Mesodermal cell (in vitro differentiated cells): Measurements from ENCODE around the gene UGDH.
"Not testable (repeated sequence)": the region's sequence is repeated elsewhere in the genome, so short reads cannot be mapped to it uniquely, and the experiment has no call there.

ENCODE experiments used
- H3K27ac ChIP-seq: 2 replicates; pipeline ENCODE4 v1.7.0; 2013; ENCODE audit warnings: mild to moderate bottlenecking, low read depth, low read length, moderate library complexity; ENCODE audit not compliant: severe bottlenecking
- H3K36me3 ChIP-seq: 2 replicates; pipeline ENCODE4 v1.7.1; 2013; ENCODE audit warnings: mild to moderate bottlenecking, low read length, moderate library complexity; ENCODE audit not compliant: control insufficient read depth, insufficient read depth
- H3K4me1 ChIP-seq: one replicate; pipeline ENCODE4 v1.7.1; 2013; ENCODE audit warnings: mild to moderate bottlenecking, low read length; ENCODE audit not compliant: insufficient read depth, control insufficient read depth, poor library complexity, severe bottlenecking
- H3K4me3 ChIP-seq: 2 replicates; pipeline ENCODE4 v1.7.0; 2013; ENCODE audit warnings: low read length, control low read depth, mild to moderate bottlenecking; ENCODE audit not compliant: insufficient read depth, poor library complexity, severe bottlenecking; ENCODE audit errors: extremely low read depth
- H3K9me3 ChIP-seq: 2 replicates; pipeline ENCODE4 v1.7.1; 2013; ENCODE audit warnings: mild to moderate bottlenecking, low read length, moderate library complexity; ENCODE audit not compliant: control insufficient read depth
- WGBS, 2 experiments: methylation state at CpG; one replicate each; pipeline ENCODE4 v1.1.5; 2013; ENCODE audit warnings: missing lambda C conversion rate in 2 of 2; ENCODE audit not compliant: insufficient coverage in 2 of 2; 5-methylcytosine and 5-hydroxymethylcytosine counted together

Gene UGDH

GRCh38 chr4:39515669-39516401, 11.4 kb downstream of the UGDH start:
- 96 to 97% methylated on average over 9 to 12 of the region's 14 CpGs for WGBS, 2 experiments
- not testable (repeated sequence) for H3K27ac ChIP-seq, H3K4me3 ChIP-seq, H3K4me1 ChIP-seq, H3K9me3 ChIP-seq
- peaks cover 87% of the 10 kb centered on the region for H3K36me3 ChIP-seq

DNA sequence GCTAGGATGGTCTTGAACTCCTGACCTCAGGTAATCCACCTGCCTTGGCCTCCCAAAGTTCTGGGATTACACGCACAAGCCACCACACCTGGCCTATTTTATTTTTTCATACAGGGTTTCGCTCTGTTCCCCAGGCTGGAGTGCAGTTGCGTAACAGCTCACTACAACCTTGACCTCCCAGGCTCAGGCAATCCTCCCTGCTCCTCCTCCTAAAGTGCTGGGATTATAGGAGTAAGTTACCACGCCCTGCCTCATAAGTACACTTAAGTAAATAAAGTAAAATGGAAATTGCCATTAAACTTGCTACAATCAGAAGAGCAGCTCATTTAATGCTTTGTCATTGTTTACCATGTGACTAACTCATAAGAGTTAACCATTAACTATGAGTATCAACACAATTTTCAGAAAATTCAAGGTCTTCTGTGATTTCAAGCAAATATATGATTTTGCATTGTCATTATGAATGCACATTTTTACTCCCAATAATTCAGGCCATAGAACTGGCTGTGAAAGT, 12.3 kb downstream of the UGDH start:
- WGBS, 2 experiments, result 83 to 100% methylated on average over 1 to 2 of the region's 4 CpGs

DNA sequence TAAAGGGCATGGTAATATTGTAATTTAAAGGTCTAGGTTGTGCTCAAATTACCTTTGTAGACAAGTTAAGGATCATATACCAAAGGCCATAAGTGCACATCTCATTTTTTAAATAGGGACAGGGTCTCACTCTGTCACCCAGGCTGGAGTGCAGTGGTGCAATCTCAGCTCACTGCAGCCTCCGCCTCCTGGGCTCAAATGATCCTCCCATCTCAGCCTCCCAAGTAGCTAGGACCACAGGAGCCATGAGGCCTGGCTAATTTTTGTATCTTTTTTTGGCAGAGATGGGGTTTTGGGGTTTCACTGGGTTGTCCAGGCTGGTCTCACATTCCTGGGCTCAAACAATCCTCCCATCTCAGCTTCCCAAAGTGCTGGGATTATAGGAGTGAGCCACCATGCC, 13.0 kb downstream of the UGDH start:
- 86 to 100% methylated on average over 1 of the region's 1 CpG for WGBS, 2 experiments
- H3K4me1 ChIP-seq, H3K4me3 ChIP-seq, H3K27ac ChIP-seq, H3K9me3 ChIP-seq: not testable (repeated sequence)
- H3K36me3 ChIP-seq, result peaks cover 85% of the 10 kb centered on the region

More for the DNA sequence above, 12.3 kb downstream of the UGDH start:
- Histone ChIP-seq H3K4me1 (no peaks in the 10 kb centered on the region), H3K9me3 (no peaks in the 10 kb centered on the region), H3K27ac (no peak overlapping the region), H3K36me3 (peaks cover 87% of the 10 kb centered on the region), H3K4me3 (no peak overlapping the region)

GRCh38 chr4:39510348-39510929, 16.8 kb downstream of the UGDH start:
- no peak overlapping the region for H3K4me3 ChIP-seq
- WGBS, 2 experiments, result 92% methylated on average over 2 of the region's 5 CpGs; no CpG with 5 or more reads in 1 of the 2 experiments
- H3K36me3 ChIP-seq, result peaks cover 90% of the 10 kb centered on the region
- H3K27ac ChIP-seq, result no peak overlapping the region
- no peaks in the 10 kb centered on the region for H3K9me3 ChIP-seq
- H3K4me1 ChIP-seq, result no peaks in the 10 kb centered on the region

GRCh38 chr4:39505581-39505980, 21.7 kb downstream of the UGDH start:
- Histone ChIP-seq H3K36me3 (peaks cover 88% of the 10 kb centered on the region), H3K4me1 (no peaks in the 10 kb centered on the region)
- no CpG with 5 or more reads among the region's 1 CpG for WGBS, 2 experiments

DNA sequence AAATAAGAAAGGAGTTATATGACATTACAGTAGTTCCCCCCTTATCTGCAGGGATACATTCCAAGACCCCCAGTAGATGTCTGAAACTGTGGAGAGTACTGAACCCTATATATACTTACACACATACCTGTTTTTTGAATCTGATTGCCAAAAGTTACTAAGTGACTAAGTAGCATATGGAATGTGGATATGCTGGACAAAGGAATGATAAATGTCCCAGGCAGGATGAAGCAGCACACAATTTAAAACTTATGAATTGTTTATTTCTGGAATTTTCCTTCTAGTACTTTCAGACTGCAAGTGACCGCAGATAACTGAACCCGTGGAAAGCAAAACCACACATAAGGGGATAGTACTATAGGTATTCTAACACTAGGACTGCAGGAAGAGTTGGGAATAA, 22.7 kb downstream of the UGDH start:
- H3K36me3 ChIP-seq, result peaks cover 90% of the 10 kb centered on the region

More at GRCh38 chr4:39505581-39505980, 21.7 kb downstream of the UGDH start:
- H3K9me3 ChIP-seq, result no peaks in the 10 kb centered on the region
- H3K27ac ChIP-seq, result no peak overlapping the region
- no peak overlapping the region for H3K4me3 ChIP-seq

DNA sequence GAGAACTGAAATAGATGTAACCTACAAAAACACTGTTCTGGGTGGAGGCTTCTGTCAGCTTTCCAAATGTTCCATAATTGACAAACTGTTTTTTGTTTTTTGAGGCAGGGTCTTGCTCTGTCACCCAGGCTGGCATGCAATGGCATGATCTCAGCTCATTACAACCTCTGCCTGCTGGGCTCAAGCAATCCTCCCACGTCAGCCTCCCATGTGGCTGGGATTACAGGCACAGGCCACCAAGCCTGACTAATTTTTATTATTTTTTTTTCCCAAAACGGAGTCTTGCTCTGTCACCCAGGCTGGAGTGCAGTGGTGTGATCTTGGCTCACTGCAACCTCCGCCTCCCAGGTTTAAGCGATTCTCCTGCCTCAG, 24.6 kb downstream of the UGDH start:
- H3K27ac ChIP-seq, H3K9me3 ChIP-seq, H3K4me3 ChIP-seq, H3K4me1 ChIP-seq: not testable (repeated sequence)
- WGBS, 2 experiments, result 89 to 90% methylated on average over 1 to 2 of the region's 4 CpGs
- peaks cover 82% of the 10 kb centered on the region for H3K36me3 ChIP-seq

More for the DNA sequence above, 22.7 kb downstream of the UGDH start:
- no peaks in the 10 kb centered on the region for H3K4me1 ChIP-seq
- no peak overlapping the region for H3K27ac ChIP-seq
- no peaks in the 10 kb centered on the region for H3K9me3 ChIP-seq
- H3K4me3 ChIP-seq, result no peak overlapping the region
- 100% methylated on average over 2 of the region's 2 CpGs; no CpG with 5 or more reads in 1 of the 2 experiments for WGBS, 2 experiments

DNA sequence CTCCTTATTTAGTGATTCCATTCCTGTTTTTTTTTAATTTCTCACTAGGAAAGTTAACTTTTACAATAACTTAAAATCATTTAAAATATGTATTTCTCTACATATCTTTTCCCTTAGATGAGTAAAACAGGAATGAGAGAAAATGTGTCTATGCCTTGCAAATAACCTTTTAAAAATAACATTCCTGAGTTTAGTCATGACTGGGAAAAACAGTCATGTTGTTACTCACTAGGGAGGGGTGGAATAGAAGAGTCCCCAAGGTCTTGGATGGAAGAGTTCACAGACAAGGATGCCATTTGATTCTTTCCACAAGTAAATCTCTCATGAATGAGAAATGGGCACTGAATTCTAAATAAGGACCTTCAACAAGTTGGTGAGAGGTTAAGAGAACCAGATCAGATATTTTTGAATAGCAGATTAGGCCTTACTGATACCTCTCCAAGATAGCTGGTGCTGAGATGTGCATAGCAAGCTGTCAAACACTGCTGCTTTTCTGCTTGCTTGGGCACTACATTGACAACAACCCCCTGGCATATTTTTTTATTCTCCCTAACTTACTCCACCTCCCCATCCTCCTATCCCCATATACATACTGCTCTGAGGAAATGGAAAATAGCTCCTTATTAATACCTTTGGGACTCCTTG, 25.1 kb downstream of the UGDH start:
- H3K27ac ChIP-seq, result no peak overlapping the region

GRCh38 chr4:39498727-39499020, 28.6 kb downstream of the UGDH start:
- Histone ChIP-seq H3K36me3 (peaks cover 48% of the 10 kb centered on the region), H3K4me1 (no peaks in the 10 kb centered on the region)

More for the DNA sequence above, 25.1 kb downstream of the UGDH start:
- Histone ChIP-seq H3K4me1 (no peaks in the 10 kb centered on the region), H3K4me3 (no peak overlapping the region), H3K36me3 (peaks cover 81% of the 10 kb centered on the region), H3K9me3 (no peaks in the 10 kb centered on the region)

GRCh38 chr4:39497909-39498726, 29.1 kb downstream of the UGDH start:
- Histone ChIP-seq H3K4me3 (no peak overlapping the region), H3K9me3 (no peaks in the 10 kb centered on the region), H3K4me1 (no peaks in the 10 kb centered on the region), H3K36me3 (peaks cover 42% of the 10 kb centered on the region), H3K27ac (no peak overlapping the region)
- WGBS, 2 experiments, result 83% methylated on average over 1 of the region's 1 CpG; no CpG with 5 or more reads in 1 of the 2 experiments

More at GRCh38 chr4:39498727-39499020, 28.6 kb downstream of the UGDH start:
- H3K9me3 ChIP-seq, result no peaks in the 10 kb centered on the region
- no peak overlapping the region for H3K27ac ChIP-seq
- H3K4me3 ChIP-seq, result no peak overlapping the region
